Osteocyte (in vitro differentiated cells): ENCODE measurements around the gene THAP3. TPM values are rescaled to one million over a fixed set of nuclear protein-coding genes. Genes with fewer than 3 reads are reported as not detected.

Experiments used
- DNase-seq: peaks from one replicate; pipeline ENCODE4 v3.0.0; 2021; ENCODE audit warnings: mixed read lengths; ENCODE audit not compliant: unreplicated experiment; ENCODE audit errors: extremely low spot score
- H3K27ac Mint-ChIP-seq: one replicate; pipeline ENCODE4 v1.8.0; 2021; ENCODE audit warnings: mild to moderate bottlenecking, mixed read lengths; ENCODE audit not compliant: unreplicated experiment
- H3K27me3 Mint-ChIP-seq: one replicate; pipeline ENCODE4 v1.8.0; 2021; ENCODE audit warnings: mixed read lengths; ENCODE audit not compliant: unreplicated experiment
- H3K36me3 Mint-ChIP-seq: one replicate; pipeline ENCODE4 v1.8.0; 2021; ENCODE audit warnings: mixed read lengths; ENCODE audit not compliant: unreplicated experiment
- H3K4me1 Mint-ChIP-seq: one replicate; pipeline ENCODE4 v1.8.0; 2021; ENCODE audit warnings: mixed read lengths; ENCODE audit not compliant: unreplicated experiment
- H3K4me3 Mint-ChIP-seq: one replicate; pipeline ENCODE4 v1.8.0; 2021; ENCODE audit warnings: mild to moderate bottlenecking, moderate library complexity, mixed read lengths; ENCODE audit not compliant: unreplicated experiment
- H3K9me3 Mint-ChIP-seq: one replicate; pipeline ENCODE4 v1.8.0; 2021; ENCODE audit warnings: mixed read lengths; ENCODE audit not compliant: unreplicated experiment
- total RNA-seq: library from RNA; stranded (reverse); gene quantifications from 2 replicates; pipeline ENCODE4 v1.2.1, GENCODE V29; 2021
- TF ChIP-seq, protein P1 (sequence below): fragments of 200-600 bp; sonication (generic); IDR thresholded peaks from 2 replicates; pipeline ENCODE4 v1.5.0; 2021; ENCODE audit warnings: antibody characterized with exemption, mild to moderate bottlenecking, moderate library complexity

THAP3 gene
- total RNA-seq, 1 donor from 2014 or later, result 18.7 TPM

DNA sequence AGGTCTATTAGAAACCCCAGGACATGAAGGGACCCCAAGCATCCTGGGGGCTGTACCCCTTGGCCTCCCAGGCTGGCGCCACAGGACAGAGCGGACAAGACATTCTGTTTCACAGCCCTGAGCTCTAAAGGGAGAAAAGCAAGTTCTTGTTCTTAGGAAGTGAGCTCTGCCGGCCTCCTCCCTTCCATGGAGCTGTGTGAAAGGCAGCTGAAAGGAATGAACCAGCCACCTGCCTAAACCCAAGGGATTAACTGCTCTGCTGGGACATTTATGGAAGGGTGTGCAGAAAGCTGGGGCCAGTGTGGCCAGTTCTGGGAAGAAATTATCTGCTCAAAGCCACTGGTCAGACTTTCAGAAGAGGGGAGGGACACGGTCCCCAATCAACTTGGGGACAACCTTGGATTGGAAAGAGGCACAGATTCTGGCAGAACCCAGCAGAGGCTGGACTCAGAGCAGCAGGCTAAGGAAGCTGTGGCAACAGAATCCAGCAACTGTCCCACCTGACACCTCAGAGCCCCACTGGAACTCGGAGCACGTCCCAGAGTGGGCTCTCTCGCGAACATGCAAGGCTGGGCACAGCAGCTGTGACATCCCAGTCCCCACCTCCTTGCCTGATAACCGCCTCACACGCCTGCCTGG, 24.1 kb upstream of the THAP3 start:
- no peaks in the 10 kb centered on the region for H3K9me3 Mint-ChIP-seq
- no peaks in the 10 kb centered on the region for H3K27me3 Mint-ChIP-seq
- H3K27ac Mint-ChIP-seq, result peak overlapping the region; percentile 93
- peaks cover 35% of the 10 kb centered on the region for H3K4me1 Mint-ChIP-seq
- TF ChIP-seq, protein P1, sequence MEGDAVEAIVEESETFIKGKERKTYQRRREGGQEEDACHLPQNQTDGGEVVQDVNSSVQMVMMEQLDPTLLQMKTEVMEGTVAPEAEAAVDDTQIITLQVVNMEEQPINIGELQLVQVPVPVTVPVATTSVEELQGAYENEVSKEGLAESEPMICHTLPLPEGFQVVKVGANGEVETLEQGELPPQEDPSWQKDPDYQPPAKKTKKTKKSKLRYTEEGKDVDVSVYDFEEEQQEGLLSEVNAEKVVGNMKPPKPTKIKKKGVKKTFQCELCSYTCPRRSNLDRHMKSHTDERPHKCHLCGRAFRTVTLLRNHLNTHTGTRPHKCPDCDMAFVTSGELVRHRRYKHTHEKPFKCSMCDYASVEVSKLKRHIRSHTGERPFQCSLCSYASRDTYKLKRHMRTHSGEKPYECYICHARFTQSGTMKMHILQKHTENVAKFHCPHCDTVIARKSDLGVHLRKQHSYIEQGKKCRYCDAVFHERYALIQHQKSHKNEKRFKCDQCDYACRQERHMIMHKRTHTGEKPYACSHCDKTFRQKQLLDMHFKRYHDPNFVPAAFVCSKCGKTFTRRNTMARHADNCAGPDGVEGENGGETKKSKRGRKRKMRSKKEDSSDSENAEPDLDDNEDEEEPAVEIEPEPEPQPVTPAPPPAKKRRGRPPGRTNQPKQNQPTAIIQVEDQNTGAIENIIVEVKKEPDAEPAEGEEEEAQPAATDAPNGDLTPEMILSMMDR, result no peak
- peaks cover 10% of the 10 kb centered on the region for H3K36me3 Mint-ChIP-seq
- no peak for DNase-seq
- peak overlapping the region; percentile 96 for H3K4me3 Mint-ChIP-seq

DNA sequence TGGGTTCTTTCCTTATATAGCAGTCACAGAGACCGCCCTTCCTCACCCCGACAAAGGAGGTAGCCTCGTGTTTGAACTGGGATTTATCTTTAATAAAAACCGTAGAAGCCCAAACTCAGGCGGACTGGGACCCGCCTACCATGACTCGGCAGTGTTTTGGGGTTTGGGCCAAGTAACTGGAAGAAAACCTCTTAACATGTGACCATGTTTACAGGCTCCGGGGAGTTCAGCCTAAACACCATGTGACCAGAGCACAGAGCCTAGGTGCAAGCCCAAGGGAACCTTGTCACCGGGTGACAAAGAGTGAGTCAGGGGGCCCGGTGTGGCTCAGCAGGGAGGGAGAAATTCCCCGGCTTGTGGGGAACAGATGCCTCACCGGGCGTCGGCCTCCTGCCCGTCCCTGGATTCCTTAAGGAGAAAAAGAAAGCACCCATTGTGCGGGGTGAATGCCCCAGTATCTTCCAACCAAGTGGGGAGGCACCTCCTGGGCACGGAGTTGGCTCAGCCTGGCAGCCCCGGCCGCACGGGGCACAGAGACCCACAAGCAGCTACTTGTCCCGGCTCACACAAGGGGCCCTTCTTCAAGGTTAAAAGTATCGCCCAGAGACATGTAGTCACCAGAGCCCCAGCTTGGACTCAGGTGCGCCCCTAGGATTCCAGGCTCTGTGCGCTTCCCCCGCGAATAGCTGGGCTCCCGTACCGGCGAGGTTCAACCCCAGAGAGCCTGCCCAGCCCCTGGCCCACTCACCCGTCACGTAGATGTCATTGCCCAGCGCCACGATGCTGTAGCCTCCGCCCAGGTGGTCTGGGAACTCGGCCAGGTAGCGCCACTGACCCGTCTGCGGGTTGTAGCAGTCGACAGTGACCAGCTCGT, 23.4 kb upstream of the THAP3 start:
- Mint-ChIP-seq H3K9me3 (no peaks in the 10 kb centered on the region), H3K4me3 (peak overlapping the region; percentile 96), H3K4me1 (peaks cover 34% of the 10 kb centered on the region), H3K27ac (peak overlapping the region; percentile 93), H3K36me3 (peaks cover 2% of the 10 kb centered on the region), H3K27me3 (no peaks in the 10 kb centered on the region)
- no peak for DNase-seq
- TF ChIP-seq, protein P1, result no peak

DNA sequence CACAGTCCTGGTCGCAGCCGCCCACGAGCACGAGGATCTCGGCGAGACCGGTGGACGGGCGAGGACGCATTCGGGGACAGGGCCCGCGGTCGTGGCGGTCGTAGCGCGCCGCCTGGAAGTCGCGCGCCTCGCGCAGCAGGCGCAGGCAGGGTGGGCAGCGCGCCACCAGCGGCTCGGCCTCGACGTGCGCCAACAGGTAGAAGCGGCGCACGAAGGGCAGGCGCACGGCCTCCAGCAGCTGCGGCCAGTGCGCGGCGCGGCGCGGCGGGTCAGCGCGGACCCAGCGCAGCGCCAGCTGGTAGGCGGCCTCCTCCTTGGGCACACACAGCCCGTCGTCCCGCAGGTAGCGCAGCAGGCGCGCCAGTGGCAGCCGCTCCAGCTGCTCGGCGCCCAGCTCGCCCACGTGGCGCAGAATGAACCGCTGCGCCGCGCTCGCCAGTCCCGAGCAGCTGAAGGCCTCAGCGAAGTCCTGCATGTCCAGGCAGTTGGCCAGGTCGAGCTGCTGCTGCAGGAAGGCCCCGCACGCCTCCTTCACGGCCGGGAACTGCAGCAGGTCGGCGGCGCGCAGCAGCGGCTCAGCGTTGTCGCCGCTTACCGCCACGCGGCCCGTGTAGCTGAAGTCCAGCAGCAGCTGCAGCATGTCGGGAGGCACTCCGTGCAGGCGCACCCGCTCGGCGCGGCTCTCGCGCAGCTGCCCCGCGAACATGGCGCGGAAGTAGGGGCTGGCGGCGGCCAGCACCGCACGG, 22.6 kb upstream of the THAP3 start:
- H3K9me3 Mint-ChIP-seq, result no peaks in the 10 kb centered on the region
- H3K27ac Mint-ChIP-seq, result peak overlapping the region; percentile 93
- H3K4me3 Mint-ChIP-seq, result peak overlapping the region; percentile 96
- no peak for DNase-seq
- TF ChIP-seq, protein P1, result no peak
- no peaks in the 10 kb centered on the region for H3K36me3 Mint-ChIP-seq
- H3K4me1 Mint-ChIP-seq, result peaks cover 31% of the 10 kb centered on the region
- H3K27me3 Mint-ChIP-seq, result no peaks in the 10 kb centered on the region

DNA sequence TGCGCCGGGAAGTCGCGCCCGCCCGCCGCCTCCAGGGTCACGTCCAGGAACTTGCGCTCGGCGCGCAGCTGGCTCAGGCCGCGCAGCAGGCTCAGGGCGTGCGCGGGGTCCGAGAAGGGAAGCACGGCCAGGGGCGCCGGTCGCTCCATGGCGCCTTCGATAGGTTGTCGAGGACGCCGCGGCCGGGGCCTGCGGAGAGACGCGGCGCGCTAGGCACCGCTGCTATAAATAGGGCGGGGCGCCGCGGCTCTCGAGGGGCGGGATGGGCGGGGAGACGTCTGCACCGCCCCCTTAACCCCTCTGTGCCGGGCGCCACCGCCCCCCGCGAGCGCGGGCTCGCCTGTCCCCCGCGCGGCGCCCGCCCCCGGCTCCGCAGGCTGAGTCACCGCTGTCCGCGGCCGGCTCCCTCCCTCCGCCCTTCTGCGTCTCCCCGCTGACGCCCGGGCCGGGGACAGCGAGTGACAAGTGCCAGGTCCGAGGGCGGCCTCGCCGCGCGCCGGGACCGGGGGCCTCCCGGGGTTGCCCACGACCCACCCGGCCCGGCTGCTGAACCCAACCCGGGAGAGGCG, 21.9 kb upstream of the THAP3 start, which contains the start of gene KLHL21:
KLHL21 (minus strand) TSS at position 201 of the 569 bp plus-strand sequence; CDS start at position 149, 52 bp downstream.
- DNase-seq, result peak; percentile 95
- Mint-ChIP-seq H3K27ac (peak within 1 kb of the TSS; percentile 99), H3K27me3 (no peaks in the 10 kb centered on the region), H3K9me3 (no peaks in the 10 kb centered on the region), H3K4me3 (peak within 1 kb of the TSS; percentile 96), H3K4me1 (peaks cover 31% of the 10 kb centered on the region), H3K36me3 (no peaks in the 10 kb centered on the region)
- TF ChIP-seq, protein P1, result no peak
